ENCODE measurements around the gene FUT7. TPM values are rescaled to one million over a fixed set of nuclear protein-coding genes. Genes with fewer than 3 reads are reported as not detected.

Gene FUT7
- total RNA-seq: 0.13 TPM in 1 of 2 replicates, not detected in the other
- long read RNA-seq: 0 reads

- Mint-ChIP-seq H3K36me3 (ENCODE audit: unreplicated experiment) (no peaks in the 10 kb centered on the region), H3K27me3 (ENCODE audit: unreplicated experiment) (no peaks in the 10 kb centered on the region), H3K27ac (ENCODE audit: unreplicated experiment) (no peak within 1 kb of the TSS), H3K4me1 (ENCODE audit: unreplicated experiment) (peaks cover 7% of the 10 kb centered on the region), H3K4me3 (ENCODE audit: unreplicated experiment) (no peak within 1 kb of the TSS), H3K9me3 (ENCODE audit: unreplicated experiment) (no peaks in the 10 kb centered on the region)
- DNase-seq (ENCODE audit: extremely low spot score, unreplicated experiment): no peak
- TF ChIP-seq CTCF (IDR thresholded peaks at IDR 0.05): no peak
Measured at GRCh38 chr9:137031904-137032640, at the start of gene FUT7. TSS of gene FUT7 (minus strand) at chr9:137032088. CDS start at chr9:137031991, 97 bp downstream.

GRCh38 chr9:137080260-137081122 is 48.6 kb upstream of the FUT7 start:
- Mint-ChIP-seq H3K4me3 (ENCODE audit: unreplicated experiment) (no peak overlapping the region), H3K36me3 (ENCODE audit: unreplicated experiment) (peaks cover 5% of the 10 kb centered on the region), H3K27ac (ENCODE audit: unreplicated experiment) (no peak overlapping the region), H3K27me3 (ENCODE audit: unreplicated experiment) (no peaks in the 10 kb centered on the region), H3K9me3 (ENCODE audit: unreplicated experiment) (no peaks in the 10 kb centered on the region), H3K4me1 (ENCODE audit: unreplicated experiment) (peaks cover 29% of the 10 kb centered on the region)
- TF ChIP-seq CTCF (IDR thresholded peaks at IDR 0.05): no peak
- no peak for DNase-seq (ENCODE audit: extremely low spot score, unreplicated experiment)

GRCh38 chr9:137079401-137079787 is 47.5 kb upstream of the FUT7 start:
- no peak overlapping the region for H3K27ac Mint-ChIP-seq (ENCODE audit: unreplicated experiment)
- peaks cover 5% of the 10 kb centered on the region for H3K36me3 Mint-ChIP-seq (ENCODE audit: unreplicated experiment)
- H3K4me1 Mint-ChIP-seq (ENCODE audit: unreplicated experiment): peaks cover 23% of the 10 kb centered on the region
- no peaks in the 10 kb centered on the region for H3K9me3 Mint-ChIP-seq (ENCODE audit: unreplicated experiment)
- no peak for DNase-seq (ENCODE audit: extremely low spot score, unreplicated experiment)
- no peaks in the 10 kb centered on the region for H3K27me3 Mint-ChIP-seq (ENCODE audit: unreplicated experiment)
- no peak overlapping the region for H3K4me3 Mint-ChIP-seq (ENCODE audit: unreplicated experiment)
- no peak for TF ChIP-seq CTCF (IDR thresholded peaks at IDR 0.05)

GRCh38 chr9:137078701-137079400 is 47.0 kb upstream of the FUT7 start:
- H3K4me1 Mint-ChIP-seq (ENCODE audit: unreplicated experiment): peaks cover 20% of the 10 kb centered on the region
- H3K9me3 Mint-ChIP-seq (ENCODE audit: unreplicated experiment): no peaks in the 10 kb centered on the region
- TF ChIP-seq CTCF (IDR thresholded peaks at IDR 0.05): no peak
- H3K27ac Mint-ChIP-seq (ENCODE audit: unreplicated experiment): no peak overlapping the region
- no peaks in the 10 kb centered on the region for H3K27me3 Mint-ChIP-seq (ENCODE audit: unreplicated experiment)
- H3K4me3 Mint-ChIP-seq (ENCODE audit: unreplicated experiment): peak overlapping the region; percentile 71
- DNase-seq (ENCODE audit: extremely low spot score, unreplicated experiment): no peak
- peaks cover 5% of the 10 kb centered on the region for H3K36me3 Mint-ChIP-seq (ENCODE audit: unreplicated experiment)
